Fibroblast of mammary gland (primary cell): ENCODE measurements around the gene HOXB7.
A peak's percentile ranks its signal among the peaks of the same experiment; 100 is the strongest.

Experiments used
- DNase-seq: peaks from one replicate; pipeline ENCODE4 v3.0.0-alpha.2; 2010; ENCODE audit warnings: low read depth
- H3K4me3 ChIP-seq: 2 replicates; pipeline ENCODE4 v1.5.1; 2011; ENCODE audit warnings: low read depth, mild to moderate bottlenecking, low read length, moderate library complexity; ENCODE audit not compliant: control insufficient read depth
- CTCF ChIP-seq: conservative IDR thresholded peaks from 2 replicates; pipeline ENCODE4 v1.5.1; 2011; ENCODE audit warnings: low read depth, low read length, inconsistent platforms; ENCODE audit not compliant: control insufficient read depth, insufficient read depth

HOXB7 gene

GRCh38 chr17:48593126-48593829 lies 17.5 kb downstream of the HOXB7 start, which contains the start of gene HOXB5:
TSS of gene HOXB5 (minus strand) at chr17:48593779. CDS start at chr17:48593682, 97 bp downstream.
- peak within 1 kb of the TSS; percentile 46 for H3K4me3 ChIP-seq
- no peak for DNase-seq
- TF ChIP-seq CTCF, result no peak

- no peak for DNase-seq
- no peak for TF ChIP-seq CTCF
- peak overlapping the region; percentile 46 for H3K4me3 ChIP-seq
Observed at GRCh38 chr17:48592577-48592976, 18.2 kb downstream of the HOXB7 start.

- no peak for DNase-seq
- peak overlapping the region; percentile 46 for H3K4me3 ChIP-seq
- TF ChIP-seq CTCF, result no peak
Observed at GRCh38 chr17:48592057-48592514, 18.7 kb downstream of the HOXB7 start.

- no peak for TF ChIP-seq CTCF
- peak overlapping the region; percentile 46 for H3K4me3 ChIP-seq
- DNase-seq, result no peak
Observed at GRCh38 chr17:48591255-48592056, 19.4 kb downstream of the HOXB7 start.

- no peak overlapping the region for H3K4me3 ChIP-seq
Observed at GRCh38 chr17:48590607-48591161, 20.1 kb downstream of the HOXB7 start.

More at GRCh38 chr17:48590607-48591161, 20.1 kb downstream of the HOXB7 start:
- TF ChIP-seq CTCF, result no peak
- no peak for DNase-seq
